Ishikawa (cell line): ENCODE results near the gene RNF6.

Experiments
- CEBPB ChIP-seq: IDR thresholded peaks from 2 replicates; pipeline ENCODE4 v1.6.1; 2012
- CREB1 ChIP-seq: IDR thresholded peaks from 2 replicates; pipeline ENCODE4 v1.6.1; 2012; ENCODE audit warnings: low read depth
- EGR1 ChIP-seq: IDR thresholded peaks from 2 replicates; pipeline ENCODE4 v1.6.1; 2012
- EP300 ChIP-seq: IDR thresholded peaks from 2 replicates; pipeline ENCODE4 v1.6.1; 2012; ENCODE audit warnings: borderline replicate concordance
- FOXM1 ChIP-seq: IDR thresholded peaks from 2 replicates; pipeline ENCODE4 v1.6.1; 2012; ENCODE audit warnings: low read depth, borderline replicate concordance
- MAX ChIP-seq: IDR thresholded peaks from 2 replicates; pipeline ENCODE4 v1.6.1; 2012
- NFIC ChIP-seq: IDR thresholded peaks from 2 replicates; pipeline ENCODE4 v1.6.1; 2012
- RAD21 ChIP-seq: IDR thresholded peaks from 2 replicates; pipeline ENCODE4 v1.6.1; 2012; ENCODE audit warnings: low read depth
- TAF1 ChIP-seq: IDR thresholded peaks from 2 replicates; pipeline ENCODE4 v1.6.1; 2012; ENCODE audit warnings: low read depth, mild to moderate bottlenecking
- TCF12 ChIP-seq: IDR thresholded peaks from 2 replicates; pipeline ENCODE4 v1.6.1; 2012; ENCODE audit warnings: low read depth
- TEAD4 ChIP-seq: IDR thresholded peaks from 2 replicates; pipeline ENCODE4 v1.6.1; 2012
- YY1 ChIP-seq: IDR thresholded peaks from 2 replicates; pipeline ENCODE4 v1.6.1; 2012; ENCODE audit warnings: low read depth
- ZBTB7A ChIP-seq: IDR thresholded peaks from 2 replicates; pipeline ENCODE4 v1.6.1; 2012; ENCODE audit warnings: low read depth
- TF ChIP-seq, protein P1 (sequence below): IDR thresholded peaks from 2 replicates; pipeline ENCODE4 v1.6.1; 2012
- TF ChIP-seq, protein P2 (sequence below): IDR thresholded peaks from 2 replicates; pipeline ENCODE4 v1.6.1; 2012; ENCODE audit warnings: low read depth, mild to moderate bottlenecking

Gene RNF6

DNA sequence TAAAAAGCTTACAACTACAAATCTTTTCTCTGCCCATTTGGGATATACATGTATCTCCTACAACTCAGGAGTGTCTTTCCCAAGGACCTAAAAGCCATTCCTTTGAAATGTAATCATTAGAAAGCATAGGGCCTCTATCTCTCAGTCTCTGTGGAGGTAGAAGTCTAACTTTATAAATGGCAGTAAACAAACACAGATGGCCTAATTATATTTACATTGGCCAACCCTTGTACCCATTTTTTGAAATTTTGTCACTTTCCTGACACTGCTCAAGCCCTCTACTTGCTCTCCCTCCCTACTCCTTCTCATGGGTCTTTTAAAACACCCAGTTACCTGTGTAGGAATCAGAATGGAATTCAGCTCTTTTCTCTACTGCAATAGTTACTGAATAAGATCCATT lies 24.8 kb downstream of the RNF6 start:
- no peak for TF ChIP-seq TAF1
- TF ChIP-seq YY1: no peak
- no peak for TF ChIP-seq MAX
- no peak for TF ChIP-seq RAD21
- TF ChIP-seq CREB1: no peak
- TF ChIP-seq, protein P1, sequence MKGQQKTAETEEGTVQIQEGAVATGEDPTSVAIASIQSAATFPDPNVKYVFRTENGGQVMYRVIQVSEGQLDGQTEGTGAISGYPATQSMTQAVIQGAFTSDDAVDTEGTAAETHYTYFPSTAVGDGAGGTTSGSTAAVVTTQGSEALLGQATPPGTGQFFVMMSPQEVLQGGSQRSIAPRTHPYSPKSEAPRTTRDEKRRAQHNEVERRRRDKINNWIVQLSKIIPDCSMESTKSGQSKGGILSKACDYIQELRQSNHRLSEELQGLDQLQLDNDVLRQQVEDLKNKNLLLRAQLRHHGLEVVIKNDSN: no peak
- no peak for TF ChIP-seq ZBTB7A
- TF ChIP-seq NFIC: no peak
- no peak for TF ChIP-seq EP300
- TF ChIP-seq TEAD4: no peak

- TF ChIP-seq TAF1 (no peak), TCF12 (no peak), RAD21 (no peak), EGR1 (no peak), FOXM1 (no peak), CREB1 (no peak), EP300 (no peak)
These were observed 35.1 kb downstream of the RNF6 start for GRCh38 chr13:26186995-26187394.

DNA sequence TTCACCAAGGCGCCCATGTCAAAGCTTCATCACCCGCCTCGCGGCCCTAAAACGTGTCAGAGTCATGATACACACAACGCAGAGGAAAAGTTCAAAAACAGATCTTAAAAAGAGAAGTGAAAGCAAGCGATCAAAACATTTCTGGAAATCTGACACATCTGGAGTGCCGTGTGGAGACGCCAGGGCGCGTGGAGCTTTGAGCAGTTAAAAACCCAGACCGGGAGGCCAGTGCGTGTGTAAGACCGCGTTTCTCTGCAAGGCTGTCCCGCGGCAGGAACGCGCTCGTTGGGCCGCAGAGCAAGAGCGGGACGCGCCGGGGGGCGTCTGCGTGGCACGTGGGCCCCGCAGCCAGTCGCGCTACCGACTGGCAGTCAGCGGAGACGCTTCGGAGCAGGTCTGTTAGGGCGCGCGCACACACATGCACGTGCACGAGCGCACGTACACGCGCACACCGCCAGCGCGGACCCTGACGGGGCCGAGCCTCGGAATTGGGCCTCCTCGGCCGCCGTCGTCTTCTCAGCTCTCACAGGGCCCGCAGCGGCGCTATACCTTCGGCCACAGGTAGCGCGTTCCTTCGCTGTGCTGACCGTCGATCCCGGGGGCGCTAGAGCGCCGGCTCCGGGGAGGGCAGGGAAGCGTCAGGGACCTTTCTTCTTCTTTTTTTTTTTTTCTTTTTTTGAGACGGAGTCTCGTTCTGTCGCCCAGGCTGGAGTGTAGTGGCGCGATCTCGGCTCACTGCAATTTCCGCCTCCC lies 35.8 kb downstream of the RNF6 start:
- no peak for TF ChIP-seq EP300
- TF ChIP-seq TCF12: no peak
- no peak for TF ChIP-seq FOXM1
- 0 out of 2 replicates have a peak, but pooled peaks have one; percentile 30 for TF ChIP-seq YY1
- TF ChIP-seq TAF1: no peak; the same call in 1 of the 2 replicates
- TF ChIP-seq TEAD4: 0 out of 2 replicates have a peak, but pooled peaks have one; percentile 19
- TF ChIP-seq, protein P2, sequence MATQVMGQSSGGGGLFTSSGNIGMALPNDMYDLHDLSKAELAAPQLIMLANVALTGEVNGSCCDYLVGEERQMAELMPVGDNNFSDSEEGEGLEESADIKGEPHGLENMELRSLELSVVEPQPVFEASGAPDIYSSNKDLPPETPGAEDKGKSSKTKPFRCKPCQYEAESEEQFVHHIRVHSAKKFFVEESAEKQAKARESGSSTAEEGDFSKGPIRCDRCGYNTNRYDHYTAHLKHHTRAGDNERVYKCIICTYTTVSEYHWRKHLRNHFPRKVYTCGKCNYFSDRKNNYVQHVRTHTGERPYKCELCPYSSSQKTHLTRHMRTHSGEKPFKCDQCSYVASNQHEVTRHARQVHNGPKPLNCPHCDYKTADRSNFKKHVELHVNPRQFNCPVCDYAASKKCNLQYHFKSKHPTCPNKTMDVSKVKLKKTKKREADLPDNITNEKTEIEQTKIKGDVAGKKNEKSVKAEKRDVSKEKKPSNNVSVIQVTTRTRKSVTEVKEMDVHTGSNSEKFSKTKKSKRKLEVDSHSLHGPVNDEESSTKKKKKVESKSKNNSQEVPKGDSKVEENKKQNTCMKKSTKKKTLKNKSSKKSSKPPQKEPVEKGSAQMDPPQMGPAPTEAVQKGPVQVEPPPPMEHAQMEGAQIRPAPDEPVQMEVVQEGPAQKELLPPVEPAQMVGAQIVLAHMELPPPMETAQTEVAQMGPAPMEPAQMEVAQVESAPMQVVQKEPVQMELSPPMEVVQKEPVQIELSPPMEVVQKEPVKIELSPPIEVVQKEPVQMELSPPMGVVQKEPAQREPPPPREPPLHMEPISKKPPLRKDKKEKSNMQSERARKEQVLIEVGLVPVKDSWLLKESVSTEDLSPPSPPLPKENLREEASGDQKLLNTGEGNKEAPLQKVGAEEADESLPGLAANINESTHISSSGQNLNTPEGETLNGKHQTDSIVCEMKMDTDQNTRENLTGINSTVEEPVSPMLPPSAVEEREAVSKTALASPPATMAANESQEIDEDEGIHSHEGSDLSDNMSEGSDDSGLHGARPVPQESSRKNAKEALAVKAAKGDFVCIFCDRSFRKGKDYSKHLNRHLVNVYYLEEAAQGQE: no peak
- TF ChIP-seq CEBPB: no peak
- peak; percentile 91 for TF ChIP-seq MAX
- TF ChIP-seq CREB1: no peak
- TF ChIP-seq EGR1: no peak
- TF ChIP-seq, protein P1: peak; percentile 63
- no peak for TF ChIP-seq ZBTB7A
- no peak for TF ChIP-seq RAD21

GRCh38 chr13:26185720-26186117 lies 36.4 kb downstream of the RNF6 start:
- TF ChIP-seq CEBPB (no peak), FOXM1 (no peak), TEAD4 (no peak), CREB1 (no peak), YY1 (no peak), NFIC (no peak), RAD21 (no peak), EP300 (no peak), EGR1 (no peak), TAF1 (no peak), MAX (no peak), TCF12 (no peak), ZBTB7A (no peak)
- TF ChIP-seq, protein P1: no peak
- TF ChIP-seq, protein P2: no peak

DNA sequence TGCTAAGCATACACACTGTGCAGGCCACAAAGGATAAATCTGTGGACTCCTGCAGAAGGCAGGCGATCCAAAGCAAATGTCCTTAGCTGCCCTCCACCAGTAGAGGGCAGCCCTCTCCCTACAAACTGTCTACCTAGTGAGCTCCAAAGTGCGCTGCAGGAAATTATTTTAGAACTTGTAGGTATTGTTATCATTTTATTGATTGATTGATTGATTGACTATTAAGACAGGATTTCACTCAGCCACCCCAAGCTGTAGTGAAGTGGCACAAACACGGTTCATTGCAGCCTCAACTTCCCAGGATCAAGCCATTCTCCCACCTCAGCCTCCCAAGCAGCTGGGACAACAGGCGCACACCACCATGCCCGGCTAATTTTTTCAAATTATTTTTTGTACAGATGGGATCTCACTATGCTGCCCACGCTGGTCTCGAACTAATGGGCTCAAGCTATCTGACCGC lies 37.3 kb downstream of the RNF6 start:
- peak; percentile 79 for TF ChIP-seq RAD21
- no peak for TF ChIP-seq MAX
